Esophagus muscularis mucosa (tissue), 3 donors: Measurements from ENCODE around the gene MID1.

Source experiments
- CTCF ChIP-seq, 3 experiments: fragments of 200-600 bp in 2 of 3; fragments of 450-650 bp in 1 of 3; sonication (generic) in 2 of 3; IDR thresholded peaks; one replicate each; pipeline ENCODE4 v1.5.1; 2017 to 2019; ENCODE audit warnings: antibody characterized with exemption in 3 of 3, mild to moderate bottlenecking in 2 of 3, moderate library complexity in 1 of 3
- POLR2A ChIP-seq: fragments of 450-650 bp; IDR thresholded peaks from one replicate; pipeline ENCODE4 v1.6.1; 2017; ENCODE audit warnings: antibody characterized with exemption, moderate library complexity, mild to moderate bottlenecking, low read depth

- TF ChIP-seq CTCF (IDR thresholded peaks at IDR 0.05) = no peak
- TF ChIP-seq POLR2A = no peak
These were observed 28.2 kb upstream of the MID1 start for GRCh38 chrX:10648614-10649013.
